PC-3 (cell line): ENCODE results near the gene GSDME. TPM values are rescaled to one million over a fixed set of nuclear protein-coding genes. Genes with fewer than 3 reads are reported as not detected.

Source experiments
- ATAC-seq: fragments of 200-7000 bp; cut with Tn5 transposase; 2 replicates; pipeline ENCODE4 v1.9.1; 2020; ENCODE audit warnings: mild to moderate bottlenecking, moderate library complexity
- BruUV-seq: library from RNA; stranded (reverse); fragments of 400-500 nt; replicated peaks from 2 replicates; lab custom pipeline; 2021; lab: Mats Ljungman, UMichigan
- CTCF ChIA-PET: fragments of 300-600 bp; sonication (Branson Sonifier 250); formaldehyde crosslinking; loops from one replicate; lab custom pipeline; 2022; ENCODE audit warnings: antibody characterized with exemption; lab: Charles Lee
- POLR2A ChIA-PET: fragments of 300-600 bp; sonication (Branson Sonifier 250); formaldehyde crosslinking; loops from one replicate; lab custom pipeline; 2022; ENCODE audit warnings: antibody characterized with exemption; ENCODE audit not compliant: unreplicated experiment; lab: Charles Lee
- DNase-seq: peaks from one replicate; pipeline ENCODE4 v3.0.0-alpha.2; 2015
- H2AFZ ChIP-seq: fragments of 300-600 bp; sonication (generic); 2 replicates; pipeline ENCODE4 v1.6.0; 2016; ENCODE audit warnings: antibody characterized with exemption, low read length
- H3F3A ChIP-seq: fragments of 300-600 bp; sonication (generic); one replicate; pipeline ENCODE4 v1.6.0; 2017; ENCODE audit warnings: antibody characterized with exemption, low read length, control low read depth, mild to moderate bottlenecking; ENCODE audit not compliant: unreplicated experiment
- H3K27ac ChIP-seq: fragments of 300-600 bp; sonication (generic); 2 replicates; pipeline ENCODE4 v1.5.1; 2016; ENCODE audit warnings: mild to moderate bottlenecking, low read length
- H3K27me3 ChIP-seq: fragments of 300-600 bp; sonication (generic); 2 replicates; pipeline ENCODE4 v1.6.1; 2016; ENCODE audit warnings: low read length, mixed read lengths
- H3K36me3 ChIP-seq: fragments of 300-600 bp; sonication (generic); 2 replicates; pipeline ENCODE4 v1.6.1; 2016; ENCODE audit warnings: low read depth, mixed run types, low read length, mixed read lengths
- H3K4me1 ChIP-seq: fragments of 300-600 bp; sonication (generic); 2 replicates; pipeline ENCODE4 v1.5.1; 2016; ENCODE audit warnings: low read length; ENCODE audit not compliant: insufficient read depth
- H3K4me2 ChIP-seq: fragments of 300-600 bp; sonication (generic); 2 replicates; pipeline ENCODE4 v1.6.0; 2016; ENCODE audit warnings: low read length
- H3K4me3 ChIP-seq: fragments of 300-600 bp; sonication (generic); 2 replicates; pipeline ENCODE4 v1.5.1; 2016; ENCODE audit warnings: mild to moderate bottlenecking, low read length, mixed read lengths
- H3K79me2 ChIP-seq: fragments of 300-600 bp; sonication (generic); 2 replicates; pipeline ENCODE4 v1.6.1; 2017; ENCODE audit warnings: low read length, mixed read lengths
- H3K9ac ChIP-seq: fragments of 300-600 bp; sonication (generic); 2 replicates; pipeline ENCODE4 v1.6.0; 2016; ENCODE audit warnings: mild to moderate bottlenecking, low read length
- H3K9me2 ChIP-seq: fragments of 300-600 bp; sonication (generic); replicated peaks from 2 replicates; pipeline ENCODE4 v1.6.1; 2016; ENCODE audit warnings: mixed run types, low read length, mixed read lengths
- H3K9me3 ChIP-seq: fragments of 300-600 bp; sonication (generic); 2 replicates; pipeline ENCODE4 v1.6.1; 2016; ENCODE audit warnings: low read length, mixed read lengths
- H4K20me1 ChIP-seq: fragments of 300-600 bp; sonication (generic); 2 replicates; pipeline ENCODE4 v1.6.1; 2016; ENCODE audit warnings: low read length, mixed read lengths
- CTCF ChIP-seq: fragments of 300-600 bp; sonication (generic); conservative IDR thresholded peaks from 2 replicates; pipeline ENCODE4 v1.5.1; 2017; ENCODE audit warnings: antibody characterized with exemption, low read depth, mild to moderate bottlenecking, low read length
- EZH2 ChIP-seq: fragments of 300-600 bp; sonication (generic); IDR thresholded peaks from one replicate; pipeline ENCODE4 v1.6.1; 2017; ENCODE audit warnings: antibody characterized with exemption, mild to moderate bottlenecking, low read length; ENCODE audit not compliant: unreplicated experiment
- EZH2phosphoT487 ChIP-seq: fragments of 300-600 bp; sonication (generic); IDR thresholded peaks from 2 replicates; pipeline ENCODE4 v1.6.1; 2018; ENCODE audit warnings: mild to moderate bottlenecking, antibody characterized with exemption, low read length, borderline replicate concordance
- intact Hi-C: fragments of 100-400 bp; cut with micrococcal nuclease; formaldehyde crosslinking; loops from 2 replicates; pipeline ENCODE4 v1.9.0; 2023
- total RNA-seq: library from RNA; depleted of rRNA; stranded (reverse); fragments of >200 nt; gene quantifications from 2 replicates; pipeline ENCODE4 v1.2.3, GENCODE V29; 2014

Gene GSDME
- total RNA-seq, 1 experiment from 2014 or later: 12.0 TPM

- no peak overlapping the region for H3K4me3 ChIP-seq
- H3K27ac ChIP-seq: no peak overlapping the region
- H3F3A ChIP-seq: no peaks in the 10 kb centered on the region
- H2AFZ ChIP-seq: no peak overlapping the region
- H3K36me3 ChIP-seq: no peaks in the 10 kb centered on the region
- intact Hi-C loops: no loop called here
- TF ChIP-seq EZH2 (no peak), EZH2phosphoT487 (no peak), CTCF (no peak)
- H4K20me1 ChIP-seq: no peaks in the 10 kb centered on the region
- no peaks in the 10 kb centered on the region for H3K27me3 ChIP-seq
- H3K79me2 ChIP-seq: no peaks in the 10 kb centered on the region
- BruUV-seq: no TSS peak
- no peaks in the 10 kb centered on the region for H3K9me2 ChIP-seq
- POLR2A ChIA-PET: no interaction called here
- no peak overlapping the region for H3K4me2 ChIP-seq
- H3K4me1 ChIP-seq: peaks cover 12% of the 10 kb centered on the region
- no peaks in the 10 kb centered on the region for H3K9me3 ChIP-seq
- DNase-seq (no peak), ATAC-seq (no peak)
- H3K9ac ChIP-seq: no peak overlapping the region
- CTCF ChIA-PET: no interaction called here
These were observed 32.6 kb downstream of the GSDME start for GRCh38 chr7:24724451-24725190.

GRCh38 chr7:24723178-24723530 is 34.1 kb downstream of the GSDME start:
- TF ChIP-seq CTCF (no peak), EZH2 (no peak), EZH2phosphoT487 (no peak)
- no peak overlapping the region for H3K4me2 ChIP-seq
- H3K4me3 ChIP-seq: no peak overlapping the region
- no peak overlapping the region for H3K27ac ChIP-seq
- POLR2A ChIA-PET: no interaction called here
- no peak overlapping the region for H3K9ac ChIP-seq
- H3K9me3 ChIP-seq: no peaks in the 10 kb centered on the region
- no peaks in the 10 kb centered on the region for H3K36me3 ChIP-seq
- H3K27me3 ChIP-seq: no peaks in the 10 kb centered on the region
- H3K9me2 ChIP-seq: no peaks in the 10 kb centered on the region
- no peak for DNase-seq
- no TSS peak for BruUV-seq
- H2AFZ ChIP-seq: no peak overlapping the region
- no peak for ATAC-seq
- H3F3A ChIP-seq: no peaks in the 10 kb centered on the region
- intact Hi-C loops: loop anchor here (1.0 kb wide), 1 partner anchor 321 kb away; no protein-coding TSS in a partner anchor
- no peaks in the 10 kb centered on the region for H3K79me2 ChIP-seq
- H3K4me1 ChIP-seq: peaks cover 12% of the 10 kb centered on the region
- no peaks in the 10 kb centered on the region for H4K20me1 ChIP-seq
- CTCF ChIA-PET: no interaction called here
